SJSA1 (cell line): Measurements from ENCODE around the gene RMI2. TPM values are rescaled to one million over a fixed set of nuclear protein-coding genes. Genes with fewer than 3 reads are reported as not detected.
A peak's percentile ranks its signal among the peaks of the same experiment; 100 is the strongest.

Experiments used
- DNase-seq, 2 experiments: peaks; one replicate each; pipeline ENCODE4 v3.0.0-alpha.2; 2015 to 2020; ENCODE audit warnings: low spot score in 2 of 2, low read depth in 1 of 2
- H3K27ac ChIP-seq: fragments of 250-450 bp; sonication (Bioruptor Pico); 2 replicates; pipeline ENCODE4 v1.5.1; 2020; ENCODE audit warnings: mild to moderate bottlenecking, moderate library complexity
- H3K27me3 ChIP-seq: fragments of 250-450 bp; sonication (Bioruptor Pico); replicated peaks from 2 replicates; pipeline ENCODE4 v1.5.1; 2020; ENCODE audit warnings: mild to moderate bottlenecking, moderate library complexity
- H3K36me3 ChIP-seq: fragments of 250-450 bp; sonication (Bioruptor Pico); 2 replicates; pipeline ENCODE4 v1.5.1; 2020; ENCODE audit warnings: mild to moderate bottlenecking
- H3K4me1 ChIP-seq: fragments of 250-450 bp; sonication (Bioruptor Pico); replicated peaks from 2 replicates; pipeline ENCODE4 v1.6.1; 2021; ENCODE audit warnings: mild to moderate bottlenecking
- H3K4me3 ChIP-seq: fragments of 250-450 bp; sonication (Bioruptor Pico); 2 replicates; pipeline ENCODE4 v1.5.1; 2020; ENCODE audit warnings: mild to moderate bottlenecking
- H3K9me3 ChIP-seq: fragments of 250-450 bp; sonication (Bioruptor Pico); replicated peaks from 2 replicates; pipeline ENCODE4 v1.5.1; 2020; ENCODE audit warnings: mild to moderate bottlenecking
- total RNA-seq: library from RNA; depleted of rRNA; stranded (reverse); fragments of >200 nt; shearing (Covaris generic); gene quantifications from 2 replicates; pipeline ENCODE4 v1.2.3, GENCODE V29; 2014

RMI2 gene
- total RNA-seq, 1 experiment from 2014 or later = 29.1 TPM

- H3K4me3 ChIP-seq = no peak overlapping the region
- no peaks in the 10 kb centered on the region for H3K27me3 ChIP-seq
- no peak for DNase-seq
- H3K27ac ChIP-seq = no peak overlapping the region
- 0 out of 2 replicates have a peak, but pooled peaks cover 4% of the 10 kb centered on the region for H3K9me3 ChIP-seq
- H3K4me1 ChIP-seq = peaks cover 13% of the 10 kb centered on the region
- no peaks in the 10 kb centered on the region; the same call in 1 of the 2 replicates for H3K36me3 ChIP-seq
Observed at GRCh38 chr16:11393366-11393765, 48.1 kb downstream of the RMI2 start.

GRCh38 chr16:11393861-11394592 lies 48.8 kb downstream of the RMI2 start:
- Histone ChIP-seq H3K4me3 (no peak overlapping the region), H3K36me3 (no peaks in the 10 kb centered on the region; the same call in 1 of the 2 replicates), H3K4me1 (peaks cover 13% of the 10 kb centered on the region), H3K9me3 (0 out of 2 replicates have a peak, but pooled peaks cover 4% of the 10 kb centered on the region), H3K27ac (no peak overlapping the region), H3K27me3 (no peaks in the 10 kb centered on the region)
- no peak for DNase-seq

GRCh38 chr16:11394593-11394960 lies 49.3 kb downstream of the RMI2 start:
- no peak overlapping the region for H3K27ac ChIP-seq
- peaks cover 13% of the 10 kb centered on the region for H3K4me1 ChIP-seq
- no peaks in the 10 kb centered on the region for H3K27me3 ChIP-seq
- no peaks in the 10 kb centered on the region; the same call in 1 of the 2 replicates for H3K36me3 ChIP-seq
- no peak for DNase-seq
- H3K9me3 ChIP-seq = 0 out of 2 replicates have a peak, but pooled peaks cover 4% of the 10 kb centered on the region
- H3K4me3 ChIP-seq = no peak overlapping the region

GRCh38 chr16:11395008-11395948 lies 50.0 kb downstream of the RMI2 start:
- Histone ChIP-seq H3K27ac (no peak overlapping the region), H3K9me3 (0 out of 2 replicates have a peak, but pooled peaks cover 4% of the 10 kb centered on the region), H3K4me3 (no peak overlapping the region), H3K4me1 (peaks cover 13% of the 10 kb centered on the region), H3K36me3 (no peaks in the 10 kb centered on the region; the same call in 1 of the 2 replicates), H3K27me3 (no peaks in the 10 kb centered on the region)
- DNase-seq = no peak

GRCh38 chr16:11395949-11396240 lies 50.6 kb downstream of the RMI2 start:
- Histone ChIP-seq H3K4me3 (no peak overlapping the region), H3K9me3 (0 out of 2 replicates have a peak, but pooled peaks cover 4% of the 10 kb centered on the region), H3K4me1 (peaks cover 12% of the 10 kb centered on the region), H3K27me3 (no peaks in the 10 kb centered on the region), H3K36me3 (no peaks in the 10 kb centered on the region; the same call in 1 of the 2 replicates), H3K27ac (no peak overlapping the region)
- DNase-seq = no peak

- DNase-seq = peak; percentile 61 to 81
- H3K9me3 ChIP-seq = 0 out of 2 replicates have a peak, but pooled peaks cover 4% of the 10 kb centered on the region
- peaks cover 10% of the 10 kb centered on the region for H3K4me1 ChIP-seq
- H3K27me3 ChIP-seq = no peaks in the 10 kb centered on the region
- no peaks in the 10 kb centered on the region; the same call in 1 of the 2 replicates for H3K36me3 ChIP-seq
- H3K27ac ChIP-seq = no peak overlapping the region
- no peak overlapping the region for H3K4me3 ChIP-seq
Observed at GRCh38 chr16:11396241-11397048, 51.2 kb downstream of the RMI2 start.

- DNase-seq = no peak
- Histone ChIP-seq H3K9me3 (0 out of 2 replicates have a peak, but pooled peaks cover 4% of the 10 kb centered on the region), H3K27ac (no peak overlapping the region), H3K4me3 (no peak overlapping the region), H3K27me3 (no peaks in the 10 kb centered on the region), H3K36me3 (no peaks in the 10 kb centered on the region; the same call in 1 of the 2 replicates), H3K4me1 (peaks cover 10% of the 10 kb centered on the region)
Observed at GRCh38 chr16:11398136-11398535, 52.9 kb downstream of the RMI2 start.

- Histone ChIP-seq H3K4me3 (no peak overlapping the region), H3K27ac (no peak overlapping the region), H3K4me1 (peaks cover 10% of the 10 kb centered on the region), H3K27me3 (no peaks in the 10 kb centered on the region), H3K9me3 (0 out of 2 replicates have a peak, but pooled peaks cover 4% of the 10 kb centered on the region), H3K36me3 (no peaks in the 10 kb centered on the region; the same call in 1 of the 2 replicates)
- no peak for DNase-seq
Observed at GRCh38 chr16:11398851-11399250, 53.6 kb downstream of the RMI2 start.

- H3K36me3 ChIP-seq = no peaks in the 10 kb centered on the region; the same call in 1 of the 2 replicates
- no peak for DNase-seq
- H3K27ac ChIP-seq = no peak overlapping the region
- 0 out of 2 replicates have a peak, but pooled peaks cover 4% of the 10 kb centered on the region for H3K9me3 ChIP-seq
- H3K4me3 ChIP-seq = no peak overlapping the region
- peaks cover 10% of the 10 kb centered on the region for H3K4me1 ChIP-seq
- H3K27me3 ChIP-seq = no peaks in the 10 kb centered on the region
Observed at GRCh38 chr16:11399261-11399831, 54.1 kb downstream of the RMI2 start.

GRCh38 chr16:11400076-11400475 lies 54.8 kb downstream of the RMI2 start:
- H3K4me3 ChIP-seq = no peak overlapping the region
- H3K4me1 ChIP-seq = peaks cover 10% of the 10 kb centered on the region

More at GRCh38 chr16:11400076-11400475, 54.8 kb downstream of the RMI2 start:
- no peaks in the 10 kb centered on the region; the same call in 1 of the 2 replicates for H3K36me3 ChIP-seq
- no peak overlapping the region for H3K27ac ChIP-seq
- DNase-seq = no peak
- H3K27me3 ChIP-seq = no peaks in the 10 kb centered on the region
- 0 out of 2 replicates have a peak, but pooled peaks cover 4% of the 10 kb centered on the region for H3K9me3 ChIP-seq
